Measurements from ENCODE around the gene PPP1R14D. TPM values are rescaled to one million over a fixed set of nuclear protein-coding genes. Genes with fewer than 3 reads are reported as not detected.

The PPP1R14D gene
- total RNA-seq, 6 experiments from 2014 or later, result not detected

GRCh38 chr15:40803076-40803475, 25.4 kb downstream of the PPP1R14D start:
- intact Hi-C loops (cut with DNase I), result no loop called here
- WGBS (ENCODE audit: insufficient coverage, low coverage, low lambda C conversion rate, missing lambda C conversion rate), result 28% methylated on average over 2 of the region's 2 CpGs
- DNase-seq (no peak), ATAC-seq (peak; percentile 3 to 48 (median 12))
- Histone ChIP-seq H3K9me3 (no peaks in the 10 kb centered on the region), H3K27ac (peak overlapping the region in 2 of 3 donors; percentile 38 to 56), H3K4me1 (peaks cover 0 to 40% (median 17%) of the 10 kb centered on the region in 4 donors), H3K36me3 (no peaks in the 10 kb centered on the region), H3K4me3 (no peak overlapping the region), H3K27me3 (no peaks in the 10 kb centered on the region)
- TF ChIP-seq POLR2A (IDR thresholded peaks at IDR 0.05) (no peak), CTCF (IDR thresholded peaks at IDR 0.05) (no peak)

DNA sequence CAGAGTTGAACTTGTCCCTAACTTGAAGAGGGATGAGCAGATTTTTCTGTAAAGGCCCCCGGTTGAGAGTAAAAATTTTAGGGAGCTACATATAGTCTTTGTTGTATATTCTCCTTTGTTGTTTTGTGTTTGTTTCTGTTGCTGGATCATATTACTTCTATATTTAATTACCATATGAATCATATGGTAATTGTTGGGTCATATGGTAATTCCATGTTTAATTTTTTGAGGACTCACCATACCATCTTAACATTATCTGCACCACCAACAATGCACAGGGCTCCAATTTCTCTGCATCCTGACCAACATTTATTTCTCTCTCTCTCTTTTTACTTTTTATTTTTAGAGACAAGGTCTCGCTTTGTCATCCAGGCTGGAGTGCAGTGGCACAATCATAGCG, 29.0 kb downstream of the PPP1R14D start:
- TF ChIP-seq POLR2A (IDR thresholded peaks at IDR 0.05) (no peak), CTCF (IDR thresholded peaks at IDR 0.05) (no peak)
- Histone ChIP-seq H3K4me1 (peaks cover 0 to 42% (median 19%) of the 10 kb centered on the region in 4 donors), H3K36me3 (no peaks in the 10 kb centered on the region), H3K4me3 (no peak overlapping the region), H3K27ac (no peak overlapping the region), H3K27me3 (no peaks in the 10 kb centered on the region), H3K9me3 (no peaks in the 10 kb centered on the region)
- ATAC-seq (no peak), DNase-seq (no peak)
- intact Hi-C loops (cut with DNase I), result no loop called here
- WGBS (ENCODE audit: insufficient coverage, low coverage, low lambda C conversion rate, missing lambda C conversion rate), result 93% methylated on average over 3 of the region's 3 CpGs

GRCh38 chr15:40796512-40796911, 32.0 kb downstream of the PPP1R14D start:
- DNase-seq (no peak), ATAC-seq (no peak)
- Histone ChIP-seq H3K27ac (peak overlapping the region in 1 of 3 donors; percentile 11), H3K9me3 (no peaks in the 10 kb centered on the region), H3K36me3 (no peaks in the 10 kb centered on the region), H3K27me3 (no peaks in the 10 kb centered on the region), H3K4me1 (peaks cover 0 to 34% (median 19%) of the 10 kb centered on the region in 4 donors), H3K4me3 (no peak overlapping the region)
- 83% methylated on average over 5 of the region's 5 CpGs for WGBS (ENCODE audit: insufficient coverage, low coverage, low lambda C conversion rate, missing lambda C conversion rate)
- intact Hi-C loops (cut with DNase I), result no loop called here
- TF ChIP-seq CTCF (IDR thresholded peaks at IDR 0.05) (no peak), POLR2A (IDR thresholded peaks at IDR 0.05) (no peak)

- no peak for DNase-seq
- no peaks in the 10 kb centered on the region for H3K27me3 ChIP-seq
- TF ChIP-seq CTCF (IDR thresholded peaks at IDR 0.05), result no peak
- TF ChIP-seq POLR2A (IDR thresholded peaks at IDR 0.05), result no peak
- intact Hi-C loops (cut with DNase I), result no loop called here
- 60% methylated on average over 2 of the region's 2 CpGs for WGBS (ENCODE audit: insufficient coverage, low coverage, low lambda C conversion rate, missing lambda C conversion rate)
- H3K27ac ChIP-seq, result peak overlapping the region in 2 of 3 donors; percentile 0 to 29
- H3K4me1 ChIP-seq, result peaks cover 0 to 32% (median 19%) of the 10 kb centered on the region in 4 donors
- no peaks in the 10 kb centered on the region for H3K36me3 ChIP-seq
- no peaks in the 10 kb centered on the region for H3K9me3 ChIP-seq
- H3K4me3 ChIP-seq, result no peak overlapping the region
- no peak for ATAC-seq
Observed at GRCh38 chr15:40796041-40796440, 32.5 kb downstream of the PPP1R14D start.
